Measurements from ENCODE around the gene RGS3.

- TF ChIP-seq, protein P1, sequence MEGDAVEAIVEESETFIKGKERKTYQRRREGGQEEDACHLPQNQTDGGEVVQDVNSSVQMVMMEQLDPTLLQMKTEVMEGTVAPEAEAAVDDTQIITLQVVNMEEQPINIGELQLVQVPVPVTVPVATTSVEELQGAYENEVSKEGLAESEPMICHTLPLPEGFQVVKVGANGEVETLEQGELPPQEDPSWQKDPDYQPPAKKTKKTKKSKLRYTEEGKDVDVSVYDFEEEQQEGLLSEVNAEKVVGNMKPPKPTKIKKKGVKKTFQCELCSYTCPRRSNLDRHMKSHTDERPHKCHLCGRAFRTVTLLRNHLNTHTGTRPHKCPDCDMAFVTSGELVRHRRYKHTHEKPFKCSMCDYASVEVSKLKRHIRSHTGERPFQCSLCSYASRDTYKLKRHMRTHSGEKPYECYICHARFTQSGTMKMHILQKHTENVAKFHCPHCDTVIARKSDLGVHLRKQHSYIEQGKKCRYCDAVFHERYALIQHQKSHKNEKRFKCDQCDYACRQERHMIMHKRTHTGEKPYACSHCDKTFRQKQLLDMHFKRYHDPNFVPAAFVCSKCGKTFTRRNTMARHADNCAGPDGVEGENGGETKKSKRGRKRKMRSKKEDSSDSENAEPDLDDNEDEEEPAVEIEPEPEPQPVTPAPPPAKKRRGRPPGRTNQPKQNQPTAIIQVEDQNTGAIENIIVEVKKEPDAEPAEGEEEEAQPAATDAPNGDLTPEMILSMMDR (IDR thresholded peaks at IDR 0.05) = no peak
- no peak for TF ChIP-seq POLR2AphosphoS5 (IDR thresholded peaks at IDR 0.05)
These were observed 74.6 kb downstream of the RGS3 start for GRCh38 chr9:113538131-113538530.

Data from gastroesophageal sphincter (tissue), 3 donors.